ENCODE results near the gene PSEN1.

PSEN1 gene

GRCh38 chr14:73240816-73241480, 104.6 kb downstream of the PSEN1 start:
- DNase-seq (ENCODE audit: low spot score), result no peak

- no peak for DNase-seq (ENCODE audit: low spot score)
Observed at GRCh38 chr14:73241481-73242165, 105.3 kb downstream of the PSEN1 start.

DNA sequence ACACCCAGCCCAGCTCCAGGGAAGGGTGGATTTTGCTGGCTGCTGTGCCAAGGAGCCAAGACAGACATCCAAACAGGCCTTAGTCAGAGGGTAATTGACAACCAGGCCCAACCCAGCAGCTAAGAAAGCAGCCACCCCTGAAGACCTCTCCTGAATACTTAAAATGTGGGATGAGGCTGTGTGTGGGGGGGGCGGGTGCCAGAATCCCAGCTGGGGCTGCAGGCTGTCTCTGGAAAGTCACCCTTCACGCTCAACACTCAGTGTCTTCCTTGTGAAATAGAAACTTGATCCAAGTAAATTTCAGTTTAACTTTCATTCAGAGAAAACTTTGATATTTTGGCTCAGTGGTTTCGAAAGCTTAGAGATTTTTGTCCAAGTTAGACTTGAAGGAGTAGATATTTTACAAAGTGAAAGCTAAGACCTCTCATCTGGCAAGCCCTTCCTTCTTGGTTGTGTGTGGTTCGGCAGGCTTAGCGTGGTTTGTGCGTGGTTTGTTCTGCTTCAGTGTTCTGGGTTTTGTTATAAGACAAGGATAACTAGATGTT, 106.1 kb downstream of the PSEN1 start:
- no peak for DNase-seq (ENCODE audit: low spot score)

GRCh38 chr14:73243341-73243740, 107.0 kb downstream of the PSEN1 start:
- no peak for DNase-seq (ENCODE audit: low spot score)

DNA sequence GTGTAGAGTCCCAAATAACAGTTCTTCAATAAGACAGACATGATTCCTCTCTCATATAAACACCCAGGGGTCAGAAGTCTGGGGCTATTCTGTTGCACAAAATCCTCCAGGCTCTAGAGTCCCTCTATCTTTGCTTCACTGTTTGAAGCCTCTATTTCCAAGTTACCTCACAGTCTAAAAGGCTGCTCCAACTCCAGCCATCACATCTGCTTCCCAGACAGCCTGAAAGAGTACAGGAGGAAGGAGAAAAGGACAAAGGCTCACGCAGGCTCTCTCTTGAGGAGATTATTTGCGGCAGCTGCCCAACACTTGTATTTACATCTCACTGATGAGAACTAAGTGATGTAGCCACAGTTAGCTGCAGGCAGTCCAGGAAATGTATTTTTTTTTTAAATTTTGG, 107.4 kb downstream of the PSEN1 start:
- DNase-seq (ENCODE audit: low spot score), result no peak

- no peak for DNase-seq (ENCODE audit: low spot score)
Observed at GRCh38 chr14:73244541-73245290, 108.4 kb downstream of the PSEN1 start.

GRCh38 chr14:73245480-73246325, 109.4 kb downstream of the PSEN1 start:
- DNase-seq (ENCODE audit: low spot score), result no peak

- DNase-seq (ENCODE audit: low spot score), result no peak
Observed at GRCh38 chr14:73246387-73247150, 110.3 kb downstream of the PSEN1 start.

- no peak for DNase-seq (ENCODE audit: low spot score)
Observed at GRCh38 chr14:73248108-73248868, 112.0 kb downstream of the PSEN1 start.

DNA sequence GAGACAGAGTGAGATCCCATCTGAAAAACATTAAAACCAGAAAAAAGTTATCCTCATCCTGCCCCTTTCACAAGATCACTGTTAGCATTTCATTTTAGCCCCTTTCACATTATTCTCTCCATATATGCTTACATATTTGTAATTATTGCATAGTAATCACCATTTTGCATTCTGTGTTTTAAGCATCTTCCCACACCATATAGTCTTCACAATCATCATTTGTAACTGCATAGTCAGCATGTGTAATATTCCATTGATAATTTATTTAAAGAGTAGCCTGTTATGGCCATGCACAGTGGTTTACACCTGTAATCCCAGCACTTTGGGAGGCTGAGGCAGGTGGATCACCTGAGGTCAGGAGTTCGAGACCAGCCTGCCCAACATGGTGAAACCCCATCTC, 112.8 kb downstream of the PSEN1 start:
- DNase-seq (ENCODE audit: low spot score), result no peak

DNA sequence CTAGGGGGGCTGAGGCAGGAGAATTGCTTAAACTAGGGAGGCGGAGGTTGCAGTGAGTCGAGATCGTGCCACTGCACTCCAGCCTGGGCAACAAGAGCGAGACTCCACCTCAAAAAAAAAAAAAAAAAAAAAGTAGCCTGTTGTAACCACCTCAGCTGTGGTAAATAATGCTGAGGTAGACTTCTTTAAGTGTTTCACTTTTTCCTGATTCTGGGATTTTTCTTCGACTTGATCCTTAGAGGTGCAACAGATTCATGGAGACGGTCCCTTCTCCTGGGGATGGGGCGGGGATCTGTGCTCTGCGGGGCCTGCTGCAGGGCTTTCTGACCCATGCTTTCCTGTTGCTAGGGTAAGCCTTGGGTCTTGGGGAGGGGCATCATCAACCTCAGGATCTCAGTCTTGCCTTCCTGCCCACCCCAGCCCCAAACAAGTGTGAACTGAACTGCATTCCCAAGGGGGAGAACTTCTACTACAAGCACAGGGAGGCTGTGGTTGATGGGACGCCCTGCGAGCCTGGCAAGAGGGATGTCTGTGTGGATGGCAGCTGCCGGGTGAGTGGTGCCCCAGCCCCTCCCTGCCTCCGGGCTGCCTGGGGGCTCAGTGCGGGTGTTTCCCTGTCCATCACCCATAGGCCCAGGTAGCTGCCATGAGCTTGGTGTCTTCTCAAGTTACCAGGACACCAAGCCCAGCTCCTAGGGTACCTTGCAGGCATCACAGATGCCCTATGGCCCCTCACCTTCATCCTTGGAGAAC, 113.4 kb downstream of the PSEN1 start:
- DNase-seq (ENCODE audit: low spot score), result no peak

- DNase-seq (ENCODE audit: low spot score), result no peak
Observed at GRCh38 chr14:73250317-73250713, 114.0 kb downstream of the PSEN1 start.

GRCh38 chr14:73250781-73251500, 114.6 kb downstream of the PSEN1 start:
- no peak for DNase-seq (ENCODE audit: low spot score)

GRCh38 chr14:73251516-73252215, 115.4 kb downstream of the PSEN1 start:
- DNase-seq (ENCODE audit: low spot score), result no peak

- DNase-seq (ENCODE audit: low spot score), result no peak
Observed at GRCh38 chr14:73252491-73253322, 116.4 kb downstream of the PSEN1 start.

GRCh38 chr14:73253323-73253610, 117.0 kb downstream of the PSEN1 start:
- no peak for DNase-seq (ENCODE audit: low spot score)

GRCh38 chr14:73253721-73254120, 117.4 kb downstream of the PSEN1 start:
- no peak for DNase-seq (ENCODE audit: low spot score)
